ENCODE results near the gene PRMT7.

PRMT7 gene

GRCh38 chr16:68357923-68358322, 47.1 kb downstream of the PRMT7 start:
- DNase-seq (ENCODE audit: extremely low spot score) = no peak
- CTCF ChIA-PET = interaction anchor here (2.0 to 6.4 kb wide), 3 partner anchors 9 to 96 kb away, joined by 10 to 64 read pairs (median 24); no protein-coding TSS in a partner anchor

GRCh38 chr16:68358951-68359350, 48.1 kb downstream of the PRMT7 start:
- CTCF ChIA-PET = interaction anchor here (2.0 kb wide), 1 partner anchor 9 kb away, joined by 9 read pairs; no protein-coding TSS in a partner anchor
- DNase-seq (ENCODE audit: extremely low spot score) = no peak
- no peak for TF ChIP-seq CTCF (IDR thresholded peaks at IDR 0.05; ENCODE audit: control extremely low read depth, extremely low read depth, low read depth, missing control alignments)
- POLR2A ChIA-PET = no interaction called here

More at GRCh38 chr16:68357923-68358322, 47.1 kb downstream of the PRMT7 start:
- POLR2A ChIA-PET = no interaction called here
- no peak for TF ChIP-seq CTCF (IDR thresholded peaks at IDR 0.05; ENCODE audit: control extremely low read depth, extremely low read depth, low read depth, missing control alignments)

GRCh38 chr16:68359398-68360191, 48.8 kb downstream of the PRMT7 start:
- CTCF ChIA-PET = interaction anchor here (0.8 to 2.0 kb wide), 3 partner anchors 9 to 98 kb away, joined by 3 to 9 read pairs (median 6); no protein-coding TSS in a partner anchor
- DNase-seq (ENCODE audit: extremely low spot score) = no peak
- TF ChIP-seq CTCF (IDR thresholded peaks at IDR 0.05; ENCODE audit: control extremely low read depth, extremely low read depth, low read depth, missing control alignments) = no peak
- POLR2A ChIA-PET = no interaction called here

GRCh38 chr16:68360547-68360946, 49.7 kb downstream of the PRMT7 start:
- no peak for TF ChIP-seq CTCF (IDR thresholded peaks at IDR 0.05; ENCODE audit: control extremely low read depth, extremely low read depth, low read depth, missing control alignments)
- no peak for DNase-seq (ENCODE audit: extremely low spot score)
- CTCF ChIA-PET = interaction anchor here (1.9 to 2.0 kb wide), 2 partner anchors 8 to 99 kb away, joined by 6 to 9 read pairs; no protein-coding TSS in a partner anchor
- POLR2A ChIA-PET = no interaction called here

GRCh38 chr16:68360956-68361355, 50.1 kb downstream of the PRMT7 start:
- DNase-seq (ENCODE audit: extremely low spot score) = no peak
- POLR2A ChIA-PET = no interaction called here
- TF ChIP-seq CTCF (IDR thresholded peaks at IDR 0.05; ENCODE audit: control extremely low read depth, extremely low read depth, low read depth, missing control alignments) = no peak
- CTCF ChIA-PET = interaction anchor here (1.9 kb wide), 1 partner anchor 100 kb away, joined by 6 read pairs; no protein-coding TSS in a partner anchor

- POLR2A ChIA-PET = no interaction called here
- CTCF ChIA-PET = no interaction called here
- no peak for DNase-seq (ENCODE audit: extremely low spot score)
- TF ChIP-seq CTCF (IDR thresholded peaks at IDR 0.05; ENCODE audit: control extremely low read depth, extremely low read depth, low read depth, missing control alignments) = no peak
These were observed 50.7 kb downstream of the PRMT7 start for GRCh38 chr16:68361485-68361884.

Data from GM10248 (cell line).